ENCODE measurements around the gene EXD2.
"Not testable (repeated sequence)": the region's sequence is repeated elsewhere in the genome, so short reads cannot be mapped to it uniquely, and the experiment has no call there.

The EXD2 gene

GRCh38 chr14:69285661-69286255 lies 94.5 kb downstream of the EXD2 start:
- no peak for DNase-seq

- peak; percentile 67 for DNase-seq
Observed at GRCh38 chr14:69287098-69288010, 96.1 kb downstream of the EXD2 start.

GRCh38 chr14:69288011-69288771 lies 96.9 kb downstream of the EXD2 start:
- DNase-seq, result peak; percentile 70

- no peak for DNase-seq
Observed at GRCh38 chr14:69288956-69289705, 97.8 kb downstream of the EXD2 start.

- DNase-seq, result no peak
Observed at GRCh38 chr14:69289811-69290520, 98.7 kb downstream of the EXD2 start.

GRCh38 chr14:69290881-69291280 lies 99.6 kb downstream of the EXD2 start:
- not testable (repeated sequence) for DNase-seq

GRCh38 chr14:69291396-69291795 lies 100.1 kb downstream of the EXD2 start:
- no peak for DNase-seq

- DNase-seq, result peak; percentile 30
Observed at GRCh38 chr14:69291891-69292561, 100.7 kb downstream of the EXD2 start.
